ENCODE results near the gene LRRC19. TPM values are rescaled to one million over a fixed set of nuclear protein-coding genes. Genes with fewer than 3 reads are reported as not detected.

The LRRC19 gene
- total RNA-seq, 1 donor from 2014 or later = not detected

GRCh38 chr9:26949637-26950069, 55.8 kb downstream of the LRRC19 start:
- no peak for DNase-seq (ENCODE audit: low spot score in 2 of 2)
- Histone ChIP-seq H3K9me3 (no peaks in the 10 kb centered on the region), H3K4me3 (no peak overlapping the region), H3K4me1 (peaks cover 11 to 18% of the 10 kb centered on the region in 2 donors), H3K27ac (no peak overlapping the region), H3K27me3 (no peaks in the 10 kb centered on the region), H3K36me3 (no peaks in the 10 kb centered on the region)
- TF ChIP-seq, protein P1, sequence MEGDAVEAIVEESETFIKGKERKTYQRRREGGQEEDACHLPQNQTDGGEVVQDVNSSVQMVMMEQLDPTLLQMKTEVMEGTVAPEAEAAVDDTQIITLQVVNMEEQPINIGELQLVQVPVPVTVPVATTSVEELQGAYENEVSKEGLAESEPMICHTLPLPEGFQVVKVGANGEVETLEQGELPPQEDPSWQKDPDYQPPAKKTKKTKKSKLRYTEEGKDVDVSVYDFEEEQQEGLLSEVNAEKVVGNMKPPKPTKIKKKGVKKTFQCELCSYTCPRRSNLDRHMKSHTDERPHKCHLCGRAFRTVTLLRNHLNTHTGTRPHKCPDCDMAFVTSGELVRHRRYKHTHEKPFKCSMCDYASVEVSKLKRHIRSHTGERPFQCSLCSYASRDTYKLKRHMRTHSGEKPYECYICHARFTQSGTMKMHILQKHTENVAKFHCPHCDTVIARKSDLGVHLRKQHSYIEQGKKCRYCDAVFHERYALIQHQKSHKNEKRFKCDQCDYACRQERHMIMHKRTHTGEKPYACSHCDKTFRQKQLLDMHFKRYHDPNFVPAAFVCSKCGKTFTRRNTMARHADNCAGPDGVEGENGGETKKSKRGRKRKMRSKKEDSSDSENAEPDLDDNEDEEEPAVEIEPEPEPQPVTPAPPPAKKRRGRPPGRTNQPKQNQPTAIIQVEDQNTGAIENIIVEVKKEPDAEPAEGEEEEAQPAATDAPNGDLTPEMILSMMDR (IDR thresholded peaks at IDR 0.05) = no peak
- intact Hi-C loops (cut with DNase I) = loop anchor here (5.0 kb wide), 1 partner anchor 243 kb away; no protein-coding TSS in a partner anchor

GRCh38 chr9:26947736-26948135, 57.7 kb downstream of the LRRC19 start:
- H3K4me1 ChIP-seq = peaks cover 11 to 18% of the 10 kb centered on the region in 2 donors
- intact Hi-C loops (cut with DNase I) = loop anchor here (1.0 to 5.0 kb wide), 4 partner anchors 9 to 625 kb away; partner anchors contain the start of genes C9orf72, CAAP1 and IFT74
- TF ChIP-seq, protein P1 (IDR thresholded peaks at IDR 0.05) = no peak
- H3K4me3 ChIP-seq = peak overlapping the region; percentile 75 to 96
- no peaks in the 10 kb centered on the region for H3K36me3 ChIP-seq
- no peak for DNase-seq (ENCODE audit: low spot score in 2 of 2)
- peak overlapping the region; percentile 95 to 99 for H3K27ac ChIP-seq
- H3K27me3 ChIP-seq = no peaks in the 10 kb centered on the region
- H3K9me3 ChIP-seq = no peaks in the 10 kb centered on the region

DNA sequence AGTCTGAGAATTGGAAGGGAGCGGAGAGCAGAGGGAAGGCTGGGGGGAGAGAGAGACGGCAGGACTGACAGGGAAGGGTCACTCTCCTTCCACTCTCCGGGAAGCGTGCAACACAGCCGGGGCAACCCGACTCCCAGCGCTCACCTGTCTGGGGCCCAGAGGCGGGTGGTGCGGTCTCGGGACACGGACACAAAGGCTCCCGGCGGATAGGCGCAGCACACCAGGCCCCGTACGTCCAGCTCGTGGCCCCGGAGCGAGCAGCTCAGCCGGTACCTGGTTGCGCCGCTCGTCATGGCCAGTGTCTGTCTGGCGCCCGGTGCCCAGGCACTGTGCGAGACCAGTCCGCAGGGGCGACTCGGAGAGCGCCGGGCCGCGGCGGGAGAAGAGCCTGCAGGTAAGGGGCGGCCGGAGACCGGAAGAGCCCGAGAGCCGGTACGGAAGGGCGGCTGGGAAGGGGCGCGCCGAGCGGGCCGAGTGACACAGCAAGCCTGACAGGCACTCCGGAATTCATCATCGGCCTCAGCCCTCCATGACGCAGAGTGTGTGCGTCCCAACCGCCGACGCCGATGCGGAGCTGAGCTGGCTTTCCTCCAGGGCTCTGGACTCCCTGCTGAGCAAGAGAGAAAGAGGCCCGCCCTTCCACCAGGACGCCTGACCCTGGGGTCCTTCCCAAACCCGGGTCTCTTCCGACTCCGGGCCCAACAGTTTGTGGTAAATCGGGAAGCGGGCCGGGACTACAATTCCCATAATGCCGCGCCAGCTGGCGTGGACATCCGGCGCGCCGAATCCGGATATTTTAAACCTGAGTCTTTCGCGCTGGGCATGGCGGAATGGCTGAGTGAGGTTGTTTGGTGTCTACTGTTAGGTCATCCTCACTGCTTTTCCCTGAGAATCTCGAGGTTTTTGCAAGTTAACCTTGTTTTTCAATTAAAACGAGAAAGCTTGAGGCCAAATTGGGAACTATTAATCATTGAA, 58.4 kb downstream of the LRRC19 start, which contains the start of gene PLAA:
TSS of gene PLAA (minus strand) at position 490 of the 975 bp plus-strand sequence. CDS start at position 293, 197 bp downstream.
- peaks cover 11 to 18% of the 10 kb centered on the region in 2 donors for H3K4me1 ChIP-seq
- TF ChIP-seq, protein P1 (IDR thresholded peaks at IDR 0.05) = no peak
- peak within 1 kb of the TSS; percentile 95 to 99 for H3K27ac ChIP-seq
- peak within 1 kb of the TSS; percentile 75 to 96 for H3K4me3 ChIP-seq
- H3K27me3 ChIP-seq = no peaks in the 10 kb centered on the region
- no peaks in the 10 kb centered on the region for H3K9me3 ChIP-seq
- intact Hi-C loops (cut with DNase I) = loop anchor here (1.0 to 5.0 kb wide), 4 partner anchors 9 to 626 kb away; partner anchors contain the start of genes C9orf72, CAAP1 and IFT74
- no peaks in the 10 kb centered on the region for H3K36me3 ChIP-seq
- peak; percentile 60 to 93 for DNase-seq (ENCODE audit: low spot score in 2 of 2)

- intact Hi-C loops (cut with DNase I) = loop anchor here (5.0 kb wide), 1 partner anchor 247 kb away; no protein-coding TSS in a partner anchor
- TF ChIP-seq, protein P1 (IDR thresholded peaks at IDR 0.05) = no peak
- no peaks in the 10 kb centered on the region for H3K36me3 ChIP-seq
- no peak for DNase-seq (ENCODE audit: low spot score in 2 of 2)
- H3K27me3 ChIP-seq = no peaks in the 10 kb centered on the region
- H3K4me3 ChIP-seq = peak overlapping the region; percentile 75 to 96
- H3K4me1 ChIP-seq = peaks cover 11 to 18% of the 10 kb centered on the region in 2 donors
- H3K9me3 ChIP-seq = no peaks in the 10 kb centered on the region
- peak overlapping the region in 1 of 2 donors; percentile 14 for H3K27ac ChIP-seq
These were observed 59.9 kb downstream of the LRRC19 start for GRCh38 chr9:26945591-26945990.

Other genes starting within 250 kb of the LRRC19 start
- gene CAAP1, start 112.9 kb downstream of the LRRC19 start, total RNA-seq = 59.5 TPM
- gene PLAA, start 58.4 kb downstream of the LRRC19 start, total RNA-seq = 14.5 TPM
- 5.2 TPM for gene IFT74, start 49.3 kb downstream of the LRRC19 start, total RNA-seq
- gene TEK, start 103.6 kb upstream of the LRRC19 start, total RNA-seq = 31.8 TPM

Data from ascending aorta (tissue), 2 donors.